T-helper 2 cell treated with Interferon-gamma antibody and Interleukin-4, amounts not matched to agents 100 ng/mL and 5 ng/mL, for 36 hours (primary cell): ENCODE results near the gene WASHC2A. TPM values are rescaled to one million over a fixed set of nuclear protein-coding genes. Genes with fewer than 3 reads are reported as not detected.
"Not testable (repeated sequence)": the region's sequence is repeated elsewhere in the genome, so short reads cannot be mapped to it uniquely, and the experiment has no call there.

Source experiments
- intact Hi-C: fragments of 100-400 bp; cut with micrococcal nuclease; formaldehyde crosslinking; loops from one replicate; pipeline ENCODE4 v1.15.1; 2023
- total RNA-seq: library from RNA; stranded (reverse); gene quantifications from 2 replicates; pipeline ENCODE4 v1.2.3, GENCODE V29; 2022

Gene WASHC2A
- total RNA-seq, 1 donor from 2014 or later, result 33.3 TPM

DNA sequence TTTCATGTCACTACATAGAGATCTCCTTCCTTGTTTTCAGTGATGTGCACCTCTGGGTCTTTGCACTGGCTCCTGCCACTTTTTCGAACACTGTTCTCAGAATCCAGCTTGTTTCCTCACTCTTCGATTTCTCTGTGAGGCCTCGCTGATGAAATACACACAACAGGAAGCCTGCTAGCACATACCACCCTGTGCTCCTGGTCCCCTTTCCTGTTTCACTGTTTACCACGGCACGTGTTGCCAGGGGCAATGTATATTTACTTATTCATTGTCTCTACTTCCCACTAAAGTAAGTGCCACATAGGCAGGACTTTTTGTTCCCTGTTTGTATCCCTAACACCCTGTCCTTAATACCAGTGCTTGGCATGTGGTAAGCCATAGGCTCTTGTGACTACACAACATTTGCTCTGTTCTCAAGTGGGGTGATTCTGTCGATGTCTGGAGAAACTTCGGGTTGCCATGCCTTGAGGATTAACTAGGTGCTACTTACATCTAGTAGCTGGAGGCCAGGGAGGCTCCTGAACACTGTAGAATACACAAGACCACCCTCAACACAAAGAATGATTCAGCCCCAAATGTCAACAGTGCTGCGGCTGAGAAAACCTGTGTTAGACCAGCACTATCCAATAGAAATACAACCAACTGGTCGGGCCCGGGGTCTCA lies 75.9 kb downstream of the WASHC2A start:
- intact Hi-C loops, result not testable (repeated sequence)

DNA sequence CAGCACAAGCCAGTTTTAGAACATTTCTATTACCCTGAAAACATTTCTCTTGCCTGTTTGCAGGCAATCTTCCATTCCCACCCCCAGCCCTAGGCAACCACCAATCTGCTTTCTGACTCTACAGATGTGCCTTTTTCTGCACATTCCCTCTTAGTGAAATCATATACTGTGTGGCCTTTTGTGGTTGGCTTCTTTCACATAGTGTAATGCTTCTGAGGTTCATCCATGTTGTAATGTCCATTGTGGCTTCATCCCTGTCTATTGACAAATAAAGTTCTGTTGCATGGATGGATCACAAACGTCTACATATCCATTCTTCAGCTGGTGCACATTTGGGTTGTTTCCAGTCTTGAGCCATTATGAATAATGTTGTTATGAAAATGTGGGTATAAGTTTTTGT lies 77.8 kb downstream of the WASHC2A start:
- intact Hi-C loops, result not testable (repeated sequence)

DNA sequence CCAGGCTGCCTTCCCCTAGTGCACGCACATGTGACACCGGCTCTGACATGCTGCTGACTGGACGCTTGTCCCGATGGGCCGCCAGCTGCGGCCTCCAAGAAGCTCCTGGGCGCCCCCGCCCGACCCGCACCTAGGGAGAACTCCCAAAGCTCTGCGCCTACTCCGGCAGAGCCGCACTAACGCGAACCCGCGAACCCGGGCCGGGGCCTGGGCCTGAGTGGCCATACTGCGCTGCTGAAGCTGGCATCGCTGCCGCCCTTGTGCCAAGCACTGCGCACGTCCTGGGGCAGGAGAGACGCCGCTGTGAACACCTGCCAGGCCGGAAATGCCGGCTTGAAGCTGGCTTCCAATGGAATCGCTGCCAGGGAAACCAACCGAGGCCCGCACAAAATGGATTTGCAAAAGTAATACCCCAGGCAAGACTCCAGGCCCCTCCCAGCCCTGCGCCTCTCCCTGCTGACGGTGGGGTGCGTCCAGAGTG lies 85.1 kb downstream of the WASHC2A start:
- intact Hi-C loops, result no loop called here

DNA sequence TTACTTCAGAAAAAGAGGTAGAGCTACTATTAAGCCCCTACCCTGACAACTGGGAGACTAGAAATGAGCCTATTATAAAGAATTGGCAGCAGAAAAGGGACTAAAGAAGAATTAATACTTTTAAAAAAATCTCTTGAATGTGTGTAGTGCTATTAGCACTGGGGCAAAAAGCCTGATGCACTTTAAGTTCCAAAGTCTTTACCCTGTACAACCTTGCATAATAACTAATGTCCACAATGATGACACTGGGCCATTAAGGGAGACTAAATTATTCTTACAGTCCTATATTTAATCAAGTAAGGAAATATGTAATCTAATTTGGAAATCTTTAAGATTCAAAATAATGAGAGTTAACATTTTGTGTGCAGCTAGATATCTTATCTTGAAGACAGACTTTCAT lies 90.1 kb downstream of the WASHC2A start:
- intact Hi-C loops, result not testable (repeated sequence)

DNA sequence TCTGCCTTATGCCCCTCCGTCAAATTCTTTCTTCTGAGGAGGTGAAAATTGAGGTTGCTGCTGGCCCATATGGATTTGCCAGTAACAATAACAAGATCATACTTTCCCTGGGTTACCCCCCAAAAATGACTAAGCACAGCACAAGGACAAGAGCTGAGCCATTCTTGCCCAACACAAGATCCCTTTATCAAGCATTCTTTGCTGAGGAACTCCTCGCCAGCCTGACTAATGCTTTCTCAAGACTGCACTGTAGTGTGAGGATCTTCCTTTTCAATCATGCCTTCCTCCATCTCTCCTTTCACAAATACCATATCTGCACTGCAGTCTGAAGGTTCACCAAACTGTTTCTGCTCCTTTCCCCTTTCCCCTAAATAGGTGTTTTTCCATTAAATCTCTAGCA lies 92.1 kb downstream of the WASHC2A start:
- intact Hi-C loops, result not testable (repeated sequence)

DNA sequence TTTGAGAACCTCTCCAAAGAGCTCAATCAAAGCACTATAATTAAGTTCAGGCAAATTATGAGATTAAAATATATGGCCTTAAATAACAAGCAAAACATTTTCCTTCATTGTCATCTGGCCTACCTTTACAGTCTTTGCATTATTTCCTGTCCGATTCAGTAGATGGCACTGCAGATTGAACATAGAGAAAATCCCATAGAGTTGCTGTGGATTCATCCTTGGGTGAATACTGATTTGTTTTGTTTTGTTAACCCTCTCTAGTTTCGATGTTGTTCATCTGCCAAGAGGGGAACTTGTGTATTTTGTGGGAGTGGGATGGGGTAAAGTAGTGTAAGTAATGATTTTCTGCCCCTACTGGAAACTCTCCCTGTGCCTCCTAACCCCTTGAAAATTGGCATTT lies 97.3 kb downstream of the WASHC2A start:
- intact Hi-C loops, result not testable (repeated sequence)

DNA sequence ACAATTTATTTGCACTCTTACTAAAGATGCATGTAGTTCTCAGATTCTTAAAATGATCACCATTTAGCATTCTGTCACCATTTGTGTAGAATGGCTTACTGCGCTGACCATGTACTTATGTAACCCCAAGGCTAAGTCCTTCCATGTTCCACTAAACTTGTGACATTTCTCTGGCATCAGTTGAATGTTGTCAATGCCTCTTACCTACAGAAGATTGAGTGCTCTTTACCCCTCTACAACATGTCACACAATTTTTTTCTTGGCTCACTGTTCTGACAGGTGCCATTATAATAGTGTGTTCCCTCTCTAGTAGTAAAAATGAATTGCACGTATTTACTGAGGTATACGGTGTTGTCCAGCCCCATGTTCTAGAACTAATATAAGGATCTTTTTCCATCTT lies 100.1 kb downstream of the WASHC2A start:
- intact Hi-C loops, result not testable (repeated sequence)

DNA sequence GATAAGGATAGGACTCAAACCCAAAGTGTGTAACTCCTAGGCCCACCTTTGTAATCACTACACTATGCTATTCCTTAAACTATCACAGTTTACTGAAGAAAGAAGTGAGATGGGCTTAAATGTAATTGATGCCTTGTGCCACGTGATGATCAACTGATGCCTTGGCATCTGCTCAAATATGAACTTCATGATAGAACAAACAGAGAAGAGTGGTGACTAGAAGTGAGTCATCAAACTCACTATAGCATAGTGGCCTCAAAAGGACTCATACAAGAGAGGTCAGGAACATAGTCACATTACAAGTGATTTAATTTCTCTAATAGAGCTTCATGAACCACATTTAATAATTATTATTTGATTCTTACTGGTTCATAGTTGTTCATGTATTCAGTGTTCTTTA lies 101.8 kb downstream of the WASHC2A start:
- intact Hi-C loops, result not testable (repeated sequence)

DNA sequence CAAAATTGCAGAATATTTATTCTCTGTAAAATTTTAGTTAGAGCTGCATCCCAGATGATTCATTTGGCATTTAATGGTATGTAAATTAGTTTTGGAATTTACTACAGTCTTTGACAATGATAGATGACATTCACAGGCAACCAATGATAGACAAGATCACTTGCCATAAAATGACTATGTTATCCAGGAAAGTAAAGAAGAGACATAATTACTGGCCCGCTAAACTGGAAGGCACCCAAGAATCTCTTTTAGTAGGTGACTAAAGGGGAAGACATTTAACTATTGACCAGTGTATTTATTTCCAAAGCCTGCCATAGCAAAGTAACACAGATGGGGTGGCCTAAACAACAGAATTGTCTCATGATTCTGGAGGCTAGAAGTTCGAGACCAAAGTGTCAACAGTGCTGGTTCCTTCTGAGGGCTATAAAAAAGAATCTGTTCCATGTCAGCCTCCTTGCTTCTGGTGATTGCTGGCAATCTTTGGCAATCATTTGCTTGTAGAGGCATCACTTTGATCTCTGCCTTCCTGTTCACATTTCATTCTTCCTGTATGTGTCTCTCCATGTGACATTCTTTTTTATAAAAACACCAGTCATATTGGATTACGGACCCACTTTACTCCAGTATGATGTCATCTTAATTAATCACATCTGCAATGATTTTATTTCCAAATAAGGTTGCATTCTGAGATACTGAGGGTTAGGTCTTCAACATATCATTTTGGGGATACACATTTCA lies 107.2 kb downstream of the WASHC2A start:
- intact Hi-C loops, result not testable (repeated sequence)

Other genes with a start within 250 kb of the WASHC2A start
- 28.6 and 30.1 TPM in 2 replicates for gene PARG, start 125.9 kb upstream of the WASHC2A start, total RNA-seq
- 20.5 and 21.9 TPM in 2 replicates for gene TIMM23B, start 125.9 kb upstream of the WASHC2A start, total RNA-seq
- gene AGAP6, start 79.5 kb upstream of the WASHC2A start, total RNA-seq, result 20.7 and 21.5 TPM in 2 replicates
- gene ASAH2, start 183.6 kb downstream of the WASHC2A start, total RNA-seq, result 1.3 and 1.7 TPM in 2 replicates